HCT116 (cell line): Measurements from ENCODE around the gene SPOCD1. TPM values are rescaled to one million over a fixed set of nuclear protein-coding genes. Genes with fewer than 3 reads are reported as not detected.

Experiments used
- ATAC-seq: fragments of 200-7000 bp; cut with Tn5 transposase; 2 replicates; pipeline ENCODE4 v1.9.1; 2020; ENCODE audit warnings: mild to moderate bottlenecking, moderate library complexity
- BruUV-seq: library from RNA; stranded (reverse); fragments of 400-500 nt; replicated peaks from 2 replicates; lab custom pipeline; 2021; lab: Mats Ljungman, UMichigan
- CTCF ChIA-PET: fragments of 300-600 bp; sonication (Branson Sonifier 250); formaldehyde crosslinking; loops from one replicate; lab custom pipeline; 2021; ENCODE audit warnings: antibody characterized with exemption; lab: Charles Lee
- POLR2A ChIA-PET: fragments of 300-600, 350-600 bp; sonication (Branson Sonifier 250); formaldehyde crosslinking; loops from one replicate; lab custom pipeline; 2021; ENCODE audit warnings: antibody characterized with exemption; lab: Charles Lee
- RAD21 ChIA-PET, 2 experiments: fragments of 300-600 bp; sonication (Branson Sonifier 250); formaldehyde crosslinking; loops; one replicate each; lab custom pipeline; 2023; ENCODE audit warnings: low total read pairs in 2 of 2; ENCODE audit not compliant: uncharacterized antibody in 2 of 2, unreplicated experiment in 2 of 2, low non-redundant PET in 1 of 2; lab: Charles Lee
- DNase-seq: peaks from one replicate; pipeline ENCODE4 v3.0.0-alpha.2; 2010; ENCODE audit warnings: low read depth, low spot score
- H2AFZ ChIP-seq: fragments of 200-600 bp; shearing (Covaris generic), sonication (generic); 2 replicates; pipeline ENCODE4 v1.6.1; 2017; ENCODE audit warnings: low read depth, mixed run types, mixed read lengths, antibody characterized with exemption, low read length; ENCODE audit not compliant: poor library complexity, severe bottlenecking
- H3K27ac ChIP-seq: 2 replicates; pipeline ENCODE4 v1.5.1; 2012; ENCODE audit warnings: low read depth, low read length
- H3K27me3 ChIP-seq: fragments of 200-600 bp; sonication (generic); 2 replicates; pipeline ENCODE4 v1.6.1; 2016; ENCODE audit warnings: mixed run types, low read length, mixed read lengths; ENCODE audit not compliant: insufficient read depth
- H3K36me3 ChIP-seq, 2 experiments: fragments of 200-500 bp in 1 of 2; fragments of 200-600 bp in 1 of 2; sonication (Bioruptor generic) in 1 of 2; sonication (generic) in 1 of 2; 2 replicates each; pipeline versions ENCODE4 v1.5.1 to v1.6.1; 2014 to 2016; ENCODE audit warnings: low read length in 2 of 2, inconsistent platforms in 1 of 2, mixed read lengths in 1 of 2, mixed run types in 1 of 2; ENCODE audit not compliant: insufficient read depth in 2 of 2, control insufficient read depth in 1 of 2
- H3K4me1 ChIP-seq, 2 experiments: fragments of 200-600 bp in 1 of 2; sonication (generic) in 1 of 2; 2 replicates each; pipeline versions ENCODE4 v1.5.1 to v1.6.1; 2012 to 2017; ENCODE audit warnings: low read length in 2 of 2, inconsistent platforms in 1 of 2, mild to moderate bottlenecking in 1 of 2, mixed read lengths in 1 of 2, mixed run types in 1 of 2, moderate library complexity in 1 of 2; ENCODE audit not compliant: insufficient read depth in 2 of 2, control insufficient read depth in 1 of 2
- H3K4me2 ChIP-seq: fragments of 200-600 bp; sonication (generic); 2 replicates; pipeline ENCODE4 v1.6.1; 2017; ENCODE audit warnings: mixed run types, low read length, mixed read lengths
- H3K4me3 ChIP-seq, 2 experiments: fragments of 200-600 bp in 1 of 2; sonication (generic) in 1 of 2; replicated peaks in 1 of 2; 2 replicates each; pipeline ENCODE4 v1.5.1; 2011 to 2016; ENCODE audit warnings: low read length in 2 of 2, control low read depth in 1 of 2, low read depth in 1 of 2, mild to moderate bottlenecking in 1 of 2, mixed read lengths in 1 of 2, mixed run types in 1 of 2
- H3K79me2 ChIP-seq: fragments of 200-600 bp; sonication (generic); 2 replicates; pipeline ENCODE4 v1.6.1; 2017; ENCODE audit warnings: mild to moderate bottlenecking, mixed run types, low read length, moderate library complexity, mixed read lengths; ENCODE audit not compliant: insufficient read depth
- H3K9ac ChIP-seq: fragments of 200-600 bp; sonication (generic); 2 replicates; pipeline ENCODE4 v1.6.1; 2016; ENCODE audit warnings: low read length, mixed read lengths
- H3K9me2 ChIP-seq: fragments of 200-600 bp; sonication (generic), shearing (Covaris generic); 2 replicates; pipeline ENCODE4 v1.6.1; 2017; ENCODE audit warnings: mixed run types, mild to moderate bottlenecking, moderate library complexity; ENCODE audit not compliant: insufficient read depth
- H3K9me3 ChIP-seq, 2 experiments: fragments of 200-500 bp in 1 of 2; fragments of 200-600 bp in 1 of 2; sonication (Bioruptor generic) in 1 of 2; sonication (generic) in 1 of 2; 2 replicates each; pipeline ENCODE4 v1.6.1; 2014 to 2017; ENCODE audit warnings: low read length in 2 of 2, mixed read lengths in 2 of 2, inconsistent platforms in 1 of 2, low read depth in 1 of 2, mild to moderate bottlenecking in 1 of 2, mixed run types in 1 of 2, moderate library complexity in 1 of 2; ENCODE audit not compliant: control insufficient read depth in 1 of 2, insufficient read depth in 1 of 2
- H4K20me1 ChIP-seq: fragments of 200-600 bp; sonication (generic), shearing (Covaris generic); 2 replicates; pipeline ENCODE4 v1.6.1; 2017; ENCODE audit warnings: mixed run types, mild to moderate bottlenecking, moderate library complexity; ENCODE audit not compliant: insufficient read depth
- CBX3 ChIP-seq: IDR thresholded peaks from 2 replicates; pipeline ENCODE4 v1.6.1; 2012; ENCODE audit warnings: low read depth
- EZH2 ChIP-seq: fragments of 200-600 bp; sonication (generic); IDR thresholded peaks from 2 replicates; pipeline ENCODE4 v1.6.1; 2017; ENCODE audit warnings: antibody characterized with exemption, mixed run types
- FOSL1 ChIP-seq: IDR thresholded peaks from 2 replicates; pipeline ENCODE4 v1.6.1; 2012; ENCODE audit warnings: low read depth
- JUND ChIP-seq: IDR thresholded peaks from 2 replicates; pipeline ENCODE4 v1.6.1; 2012
- POLR2A ChIP-seq: IDR thresholded peaks from 2 replicates; pipeline ENCODE4 v1.7.0; 2011; ENCODE audit warnings: borderline replicate concordance; ENCODE audit not compliant: insufficient read depth, insufficient read length; ENCODE audit errors: extremely low read depth
- POLR2AphosphoS5 ChIP-seq: IDR thresholded peaks from 2 replicates; pipeline ENCODE4 v1.6.1; 2011; ENCODE audit warnings: mild to moderate bottlenecking, low read depth, low read length, moderate library complexity
- RAD21 ChIP-seq: IDR thresholded peaks from 2 replicates; pipeline ENCODE4 v1.6.1; 2012; ENCODE audit warnings: low read depth, mild to moderate bottlenecking
- SIN3A ChIP-seq: IDR thresholded peaks from 2 replicates; pipeline ENCODE4 v1.6.1; 2012; ENCODE audit warnings: low read depth
- SRF ChIP-seq: IDR thresholded peaks from 2 replicates; pipeline ENCODE4 v1.6.1; 2012; ENCODE audit warnings: low read depth
- TCF7L2 ChIP-seq: IDR thresholded peaks from 2 replicates; pipeline ENCODE4 v1.7.0; 2011; ENCODE audit warnings: borderline replicate concordance, inconsistent platforms; ENCODE audit not compliant: insufficient read depth, insufficient read length; ENCODE audit errors: extremely low read depth
- ZFX ChIP-seq: fragments of 450-650 bp; IDR thresholded peaks from 2 replicates; pipeline ENCODE4 v1.6.1; 2017
- ZNF274 ChIP-seq: fragments of 200-500 bp; sonication (Bioruptor generic); IDR thresholded peaks from 2 replicates; pipeline ENCODE4 v1.6.1; 2014; ENCODE audit warnings: mild to moderate bottlenecking, low read depth, low read length, inconsistent platforms
- intact Hi-C: fragments of 100-400 bp; cut with micrococcal nuclease; formaldehyde crosslinking; loops from 2 replicates; pipeline ENCODE4 v1.10.0; 2022
- total RNA-seq: library from RNA; stranded (reverse); gene quantifications from one replicate; pipeline ENCODE4 v1.2.1, GENCODE V29; 2021; ENCODE audit not compliant: unreplicated experiment
- TF ChIP-seq, protein P1 (sequence below): IDR thresholded peaks from 2 replicates; pipeline ENCODE4 v1.6.1; 2012
- TF ChIP-seq, protein P2 (sequence below): IDR thresholded peaks from 2 replicates; pipeline ENCODE4 v1.6.1; 2012; ENCODE audit warnings: low read depth
- TF ChIP-seq, protein P3 (sequence below): IDR thresholded peaks from 2 replicates; pipeline ENCODE4 v1.6.1; 2011; ENCODE audit warnings: mild to moderate bottlenecking, low read length, moderate library complexity; ENCODE audit not compliant: insufficient replicate concordance; ENCODE audit errors: extremely low read depth

SPOCD1 gene
- total RNA-seq, 1 experiment from 2014 or later: 5.0 TPM

DNA sequence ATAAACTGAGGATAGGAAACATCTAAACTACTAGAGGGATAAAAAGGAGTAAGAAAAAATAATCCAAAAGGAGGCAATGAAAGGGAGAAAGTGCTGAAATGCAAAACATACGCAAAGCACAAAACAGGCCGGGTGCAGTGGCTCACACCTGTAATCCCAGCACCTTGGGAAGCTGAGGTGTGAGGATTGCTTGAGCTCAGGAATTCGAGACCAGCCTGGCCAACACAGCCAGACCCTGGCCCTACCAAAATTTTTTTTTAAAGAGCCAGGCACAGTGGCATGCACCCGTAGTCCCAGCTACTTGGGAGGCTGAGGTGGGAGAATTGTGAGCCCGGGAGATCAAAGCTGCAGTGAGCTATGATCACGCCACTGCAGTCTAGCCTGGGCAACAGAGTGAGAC is 10.5 kb downstream of the SPOCD1 start:
- H3K36me3 ChIP-seq: no peaks in the 10 kb centered on the region
- no peak overlapping the region for H2AFZ ChIP-seq
- RAD21 ChIA-PET: no interaction called here
- H3K9ac ChIP-seq: no peak overlapping the region
- no peaks in the 10 kb centered on the region for H3K27me3 ChIP-seq
- no TSS peak for BruUV-seq
- H4K20me1 ChIP-seq: no peaks in the 10 kb centered on the region
- intact Hi-C loops: no loop called here
- H3K9me3 ChIP-seq: no peaks in the 10 kb centered on the region
- no peak overlapping the region for H3K4me3 ChIP-seq
- no peaks in the 10 kb centered on the region for H3K79me2 ChIP-seq
- H3K4me2 ChIP-seq: no peak overlapping the region
- no peak for TF ChIP-seq SIN3A
- TF ChIP-seq, all 23 proteins: peak for 0
- Histone ChIP-seq H3K4me1 (peaks cover 0 to 2% of the 10 kb centered on the region in 2 experiments; a peak in 1 of 4 replicates), H3K9me2 (no peaks in the 10 kb centered on the region), H3K27ac (no peak overlapping the region)
- ChIA-PET POLR2A (no interaction called here), CTCF (interaction anchor here (1.5 kb wide), 3 partner anchors 10 to 159 kb away, joined by 4 to 7 read pairs (median 5); partner anchors contain the start of gene SPOCD1)
- ATAC-seq (no peak), DNase-seq (no peak)

DNA sequence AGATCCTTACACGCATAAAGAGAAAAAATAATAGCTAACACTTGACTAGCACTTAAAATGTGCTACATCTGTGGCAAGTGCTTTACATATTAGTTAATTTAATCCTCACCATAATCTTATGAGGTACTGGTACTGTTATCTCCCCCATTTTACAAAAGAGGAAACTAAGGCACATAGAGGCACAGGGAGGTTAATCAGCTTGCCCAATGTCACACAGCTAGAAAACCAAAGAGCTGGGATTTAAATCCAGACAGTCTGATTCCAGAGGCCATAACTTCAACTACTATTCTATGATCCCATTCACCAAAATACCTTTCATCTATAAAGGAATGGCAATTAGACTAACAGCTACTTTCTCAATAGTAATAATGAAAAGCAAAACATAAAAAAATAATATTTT is 11.7 kb downstream of the SPOCD1 start:
- H3K4me3 ChIP-seq: no peak overlapping the region
- peaks cover under 1 to 14% of the 10 kb centered on the region in 2 experiments for H3K4me1 ChIP-seq
- CTCF ChIA-PET: interaction anchor here (1.1 to 1.3 kb wide), 2 partner anchors 12 to 15 kb away, joined by 4 to 8 read pairs; partner anchors contain the start of gene SPOCD1
- RAD21 ChIA-PET: no interaction called here
- H4K20me1 ChIP-seq: no peaks in the 10 kb centered on the region
- DNase-seq (no peak), ATAC-seq (no peak)
- no TSS peak for BruUV-seq
- H3K79me2 ChIP-seq: no peaks in the 10 kb centered on the region
- no peaks in the 10 kb centered on the region for H3K36me3 ChIP-seq
- POLR2A ChIA-PET: interaction anchor here (0.9 to 1.1 kb wide), 2 partner anchors 15 to 160 kb away, joined by 3 read pairs; no protein-coding TSS in a partner anchor
- H3K27ac ChIP-seq: no peak overlapping the region
- no peaks in the 10 kb centered on the region for H3K9me2 ChIP-seq
- no peaks in the 10 kb centered on the region for H3K9me3 ChIP-seq
- no peak overlapping the region for H2AFZ ChIP-seq
- no peaks in the 10 kb centered on the region for H3K27me3 ChIP-seq
- intact Hi-C loops: no loop called here
- no peak overlapping the region for H3K4me2 ChIP-seq
- H3K9ac ChIP-seq: no peak overlapping the region
- no peak for TF ChIP-seq RAD21
- no peak for TF ChIP-seq POLR2AphosphoS5
- TF ChIP-seq, protein P1, sequence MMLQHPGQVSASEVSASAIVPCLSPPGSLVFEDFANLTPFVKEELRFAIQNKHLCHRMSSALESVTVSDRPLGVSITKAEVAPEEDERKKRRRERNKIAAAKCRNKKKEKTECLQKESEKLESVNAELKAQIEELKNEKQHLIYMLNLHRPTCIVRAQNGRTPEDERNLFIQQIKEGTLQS: no peak
- TF ChIP-seq, protein P2, sequence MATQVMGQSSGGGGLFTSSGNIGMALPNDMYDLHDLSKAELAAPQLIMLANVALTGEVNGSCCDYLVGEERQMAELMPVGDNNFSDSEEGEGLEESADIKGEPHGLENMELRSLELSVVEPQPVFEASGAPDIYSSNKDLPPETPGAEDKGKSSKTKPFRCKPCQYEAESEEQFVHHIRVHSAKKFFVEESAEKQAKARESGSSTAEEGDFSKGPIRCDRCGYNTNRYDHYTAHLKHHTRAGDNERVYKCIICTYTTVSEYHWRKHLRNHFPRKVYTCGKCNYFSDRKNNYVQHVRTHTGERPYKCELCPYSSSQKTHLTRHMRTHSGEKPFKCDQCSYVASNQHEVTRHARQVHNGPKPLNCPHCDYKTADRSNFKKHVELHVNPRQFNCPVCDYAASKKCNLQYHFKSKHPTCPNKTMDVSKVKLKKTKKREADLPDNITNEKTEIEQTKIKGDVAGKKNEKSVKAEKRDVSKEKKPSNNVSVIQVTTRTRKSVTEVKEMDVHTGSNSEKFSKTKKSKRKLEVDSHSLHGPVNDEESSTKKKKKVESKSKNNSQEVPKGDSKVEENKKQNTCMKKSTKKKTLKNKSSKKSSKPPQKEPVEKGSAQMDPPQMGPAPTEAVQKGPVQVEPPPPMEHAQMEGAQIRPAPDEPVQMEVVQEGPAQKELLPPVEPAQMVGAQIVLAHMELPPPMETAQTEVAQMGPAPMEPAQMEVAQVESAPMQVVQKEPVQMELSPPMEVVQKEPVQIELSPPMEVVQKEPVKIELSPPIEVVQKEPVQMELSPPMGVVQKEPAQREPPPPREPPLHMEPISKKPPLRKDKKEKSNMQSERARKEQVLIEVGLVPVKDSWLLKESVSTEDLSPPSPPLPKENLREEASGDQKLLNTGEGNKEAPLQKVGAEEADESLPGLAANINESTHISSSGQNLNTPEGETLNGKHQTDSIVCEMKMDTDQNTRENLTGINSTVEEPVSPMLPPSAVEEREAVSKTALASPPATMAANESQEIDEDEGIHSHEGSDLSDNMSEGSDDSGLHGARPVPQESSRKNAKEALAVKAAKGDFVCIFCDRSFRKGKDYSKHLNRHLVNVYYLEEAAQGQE: no peak
- TF ChIP-seq SIN3A: no peak
- no peak for TF ChIP-seq ZFX
- TF ChIP-seq, protein P3, sequence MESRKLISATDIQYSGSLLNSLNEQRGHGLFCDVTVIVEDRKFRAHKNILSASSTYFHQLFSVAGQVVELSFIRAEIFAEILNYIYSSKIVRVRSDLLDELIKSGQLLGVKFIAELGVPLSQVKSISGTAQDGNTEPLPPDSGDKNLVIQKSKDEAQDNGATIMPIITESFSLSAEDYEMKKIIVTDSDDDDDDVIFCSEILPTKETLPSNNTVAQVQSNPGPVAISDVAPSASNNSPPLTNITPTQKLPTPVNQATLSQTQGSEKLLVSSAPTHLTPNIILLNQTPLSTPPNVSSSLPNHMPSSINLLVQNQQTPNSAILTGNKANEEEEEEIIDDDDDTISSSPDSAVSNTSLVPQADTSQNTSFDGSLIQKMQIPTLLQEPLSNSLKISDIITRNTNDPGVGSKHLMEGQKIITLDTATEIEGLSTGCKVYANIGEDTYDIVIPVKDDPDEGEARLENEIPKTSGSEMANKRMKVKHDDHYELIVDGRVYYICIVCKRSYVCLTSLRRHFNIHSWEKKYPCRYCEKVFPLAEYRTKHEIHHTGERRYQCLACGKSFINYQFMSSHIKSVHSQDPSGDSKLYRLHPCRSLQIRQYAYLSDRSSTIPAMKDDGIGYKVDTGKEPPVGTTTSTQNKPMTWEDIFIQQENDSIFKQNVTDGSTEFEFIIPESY: no peak
- TF ChIP-seq TCF7L2: no peak
- TF ChIP-seq POLR2A: no peak
- no peak for TF ChIP-seq FOSL1
- no peak for TF ChIP-seq JUND
- no peak for TF ChIP-seq SRF
- no peak for TF ChIP-seq ZNF274
- TF ChIP-seq EZH2: no peak
- no peak for TF ChIP-seq CBX3
